ENCODE data around the gene RBM47. TPM values are rescaled to one million over a fixed set of nuclear protein-coding genes. Genes with fewer than 3 reads are reported as not detected.
"Not testable (repeated sequence)": the region's sequence is repeated elsewhere in the genome, so short reads cannot be mapped to it uniquely, and the experiment has no call there.

The RBM47 gene
- total and polyA plus RNA-seq, 10 of the 15 experiments (the other 5 are each of a cell fraction or from before 2014, with no cell fraction given): 7.9 to 45.0 (median 28.7) TPM

GRCh38 chr4:40392241-40392640 lies 237.4 kb downstream of the RBM47 start:
- SMC1A ChIA-PET (ENCODE audit: uncharacterized antibody, unreplicated experiment); H3K36me3 ChIP-seq (ENCODE audit: control insufficient read depth in 2 of 2, insufficient read depth in 2 of 2, low read length in 1 of 2); in situ Hi-C loops (cut with MboI); DNase-seq (ENCODE audit: low read depth, low spot score); H3K4me1 ChIP-seq (ENCODE audit: control insufficient read depth, insufficient read depth, low read length); POLR2A ChIA-PET; H3K9ac ChIP-seq (ENCODE audit: control insufficient read depth, insufficient read depth, low read length); H3K27ac ChIP-seq (ENCODE audit: control insufficient read depth, insufficient read depth); H3K4me2 ChIP-seq (ENCODE audit: control insufficient read depth, insufficient read depth); H2AFZ ChIP-seq (ENCODE audit: control insufficient read depth, low read depth, low read length); FAIRE-seq; H3K27me3 ChIP-seq (replicated peaks in 1 of 2; ENCODE audit: control insufficient read depth in 2 of 2, insufficient read depth in 2 of 2, low read length in 1 of 2); intact Hi-C loops (cut with micrococcal nuclease; ENCODE audit: unreplicated experiment); H3K9me3 ChIP-seq (replicated peaks; ENCODE audit: control insufficient read depth, insufficient read depth, low read length); H4K20me1 ChIP-seq (ENCODE audit: control insufficient read depth, insufficient read depth); H3K4me3 ChIP-seq; RAD21 ChIA-PET (ENCODE audit: unreplicated experiment); ATAC-seq; BruUV-seq (replicated peaks); H3K79me2 ChIP-seq (ENCODE audit: control insufficient read depth, insufficient read depth, low read length): not testable (repeated sequence)
- 78% methylated on average over 9 of the region's 9 CpGs for WGBS (ENCODE audit: insufficient coverage, insufficient replicate concordance, low lambda C conversion rate, missing lambda C conversion rate)
- CTCF ChIA-PET: interaction anchor here (0.6 to 1.4 kb wide), 2 partner anchors 14 to 47 kb away, joined by 3 to 4 read pairs; no protein-coding TSS in a partner anchor

- H3K4me3 ChIP-seq: no peak overlapping the region
- H3K9ac ChIP-seq (ENCODE audit: control insufficient read depth, insufficient read depth, low read length): no peak overlapping the region
- intact Hi-C loops (cut with micrococcal nuclease; ENCODE audit: unreplicated experiment) (no loop called here), in situ Hi-C loops (cut with MboI) (no loop called here)
- SMC1A ChIA-PET (ENCODE audit: uncharacterized antibody, unreplicated experiment): interaction anchor here (1.1 to 1.3 kb wide), 4 partner anchors 10 to 330 kb away, joined by 3 to 4 read pairs (median 4); no protein-coding TSS in a partner anchor
- RAD21 ChIA-PET (ENCODE audit: unreplicated experiment): interaction anchor here (0.7 kb wide), 1 partner anchor 329 kb away, joined by 3 read pairs; no protein-coding TSS in a partner anchor
- no TSS peak for BruUV-seq (replicated peaks)
- no peaks in the 10 kb centered on the region for H3K4me1 ChIP-seq (ENCODE audit: control insufficient read depth, insufficient read depth, low read length)
- ATAC-seq: no peak
- H4K20me1 ChIP-seq (ENCODE audit: control insufficient read depth, insufficient read depth): no peaks in the 10 kb centered on the region
- no peaks in the 10 kb centered on the region for H3K79me2 ChIP-seq (ENCODE audit: control insufficient read depth, insufficient read depth, low read length)
- WGBS (ENCODE audit: insufficient coverage, insufficient replicate concordance, low lambda C conversion rate, missing lambda C conversion rate): 76% methylated on average over 4 of the region's 4 CpGs
- POLR2A ChIA-PET: interaction anchor here (0.6 kb wide), 1 partner anchor 331 kb away, joined by 3 read pairs; no protein-coding TSS in a partner anchor
- no peak overlapping the region for H3K4me2 ChIP-seq (ENCODE audit: control insufficient read depth, insufficient read depth)
- no peak for FAIRE-seq
- no peaks in the 10 kb centered on the region for H3K27me3 ChIP-seq (replicated peaks in 1 of 2; ENCODE audit: control insufficient read depth in 2 of 2, insufficient read depth in 2 of 2, low read length in 1 of 2)
- CTCF ChIA-PET: interaction anchor here (0.7 to 1.2 kb wide), 3 partner anchors 29 to 329 kb away, joined by 3 to 4 read pairs (median 4); no protein-coding TSS in a partner anchor
- H3K36me3 ChIP-seq (ENCODE audit: control insufficient read depth in 2 of 2, insufficient read depth in 2 of 2, low read length in 1 of 2): no peaks in the 10 kb centered on the region
- H2AFZ ChIP-seq (ENCODE audit: control insufficient read depth, low read depth, low read length): no peak overlapping the region
- no peak overlapping the region for H3K27ac ChIP-seq (ENCODE audit: control insufficient read depth, insufficient read depth)
- no peak for DNase-seq (ENCODE audit: low read depth, low spot score)
- no peaks in the 10 kb centered on the region for H3K9me3 ChIP-seq (replicated peaks; ENCODE audit: control insufficient read depth, insufficient read depth, low read length)
- TF ChIP-seq BCL3 (IDR thresholded peaks at IDR 0.05; ENCODE audit: borderline replicate concordance, insufficient read depth, low read depth, low read length, poor library complexity, severe bottlenecking) (no peak), ZBTB40 (IDR thresholded peaks at IDR 0.05; ENCODE audit: borderline replicate concordance) (no peak), ZSCAN29 (IDR thresholded peaks at IDR 0.05) (no peak), TCF7 (IDR thresholded peaks at IDR 0.05; ENCODE audit: borderline replicate concordance) (no peak), TAF1 (IDR thresholded peaks at IDR 0.05; ENCODE audit: borderline replicate concordance, low read depth, low read length) (no peak), TCF12 (IDR thresholded peaks at IDR 0.05; ENCODE audit: low read depth, low read length) (no peak), SIX5 (IDR thresholded peaks at IDR 0.05; ENCODE audit: low read depth, low read length, severe bottlenecking) (no peak), SP1 (IDR thresholded peaks at IDR 0.05; ENCODE audit: low read depth, low read length) (no peak), SREBF1 (IDR thresholded peaks at IDR 0.05; ENCODE audit: low read length) (no peak), RELA (IDR thresholded peaks at IDR 0.05; ENCODE audit: borderline replicate concordance, partially characterized antibody) (no peak), PML (IDR thresholded peaks at IDR 0.05; ENCODE audit: low read length) (no peak), GATAD2B (conservative IDR thresholded peaks at IDR 0.05; ENCODE audit: low read depth) (no peak), FOS (IDR thresholded peaks at IDR 0.05; ENCODE audit: borderline replicate concordance, extremely low read depth, insufficient read length) (no peak)
Measured at GRCh38 chr4:40389986-40390385, 239.7 kb downstream of the RBM47 start.

Measured in GM12878 (cell line).